HG03060 (cell line): Measurements from ENCODE around the gene DEFB110.

Experiments
- ATAC-seq: cut with Tn5 transposase; IDR thresholded peaks from one replicate; pipeline ENCODE4 v1.9.1; 2021; ENCODE audit warnings: low read depth, moderate number of reproducible peaks; ENCODE audit not compliant: unreplicated experiment

Gene DEFB110

GRCh38 chr6:50021894-50022293 lies at the start of gene DEFB110:
Gene DEFB110, minus strand, starts transcription at chr6:50021994. Its CDS starts 59 bp downstream, at chr6:50021935.
- no peak for ATAC-seq

- ATAC-seq: no peak
These were observed 48.3 kb upstream of the DEFB110 start for GRCh38 chr6:50070101-50070500.

- no peak for ATAC-seq
These were observed 40.3 kb upstream of the DEFB110 start for GRCh38 chr6:50062051-50062450.

GRCh38 chr6:50056242-50056641 lies 34.4 kb upstream of the DEFB110 start:
- ATAC-seq: no peak

GRCh38 chr6:50049829-50050228 lies 28.0 kb upstream of the DEFB110 start, which contains the start of gene DEFB112:
Gene DEFB112, minus strand, starts transcription at chr6:50049929. Its CDS starts 60 bp downstream, at chr6:50049869.
- no peak for ATAC-seq

GRCh38 chr6:50047026-50047425 lies 25.2 kb upstream of the DEFB110 start:
- ATAC-seq: no peak

- no peak for ATAC-seq
These were observed 9.2 kb upstream of the DEFB110 start for GRCh38 chr6:50030777-50031562.

- no peak for ATAC-seq
These were observed 8.6 kb upstream of the DEFB110 start for GRCh38 chr6:50030350-50030749.

GRCh38 chr6:50025258-50025657 lies 3.5 kb upstream of the DEFB110 start:
- ATAC-seq: no peak

GRCh38 chr6:50007819-50008218 lies 14.0 kb downstream of the DEFB110 start:
- no peak for ATAC-seq

GRCh38 chr6:50003139-50003538 lies 18.7 kb downstream of the DEFB110 start:
- no peak for ATAC-seq

- ATAC-seq: no peak
These were observed 26.5 kb downstream of the DEFB110 start for GRCh38 chr6:49995278-49995677.

- no peak for ATAC-seq
These were observed 32.9 kb downstream of the DEFB110 start for GRCh38 chr6:49988900-49989299.

GRCh38 chr6:49987749-49988148 lies 34.0 kb downstream of the DEFB110 start:
- no peak for ATAC-seq

GRCh38 chr6:49986551-49986950 lies 35.2 kb downstream of the DEFB110 start:
- no peak for ATAC-seq

GRCh38 chr6:49982046-49982445 lies 39.7 kb downstream of the DEFB110 start:
- ATAC-seq: no peak

- ATAC-seq: no peak
These were observed 40.9 kb downstream of the DEFB110 start for GRCh38 chr6:49980898-49981297.

GRCh38 chr6:49979584-49979983 lies 42.2 kb downstream of the DEFB110 start:
- ATAC-seq: peak; percentile 35

- peak; percentile 36 for ATAC-seq
These were observed 43.2 kb downstream of the DEFB110 start for GRCh38 chr6:49978332-49979226.

GRCh38 chr6:49969605-49970004 lies 52.2 kb downstream of the DEFB110 start, which contains the start of gene DEFB113:
Gene DEFB113, minus strand, starts transcription at chr6:49969625. Its CDS starts 0 bp downstream, at chr6:49969625.
- no peak for ATAC-seq
